Measurements from ENCODE around the gene ATE1. TPM values are rescaled to one million over a fixed set of nuclear protein-coding genes. Genes with fewer than 3 reads are reported as not detected.

The ATE1 gene
- total RNA-seq, 1 donor from 2014 or later, result 24.2 TPM

DNA sequence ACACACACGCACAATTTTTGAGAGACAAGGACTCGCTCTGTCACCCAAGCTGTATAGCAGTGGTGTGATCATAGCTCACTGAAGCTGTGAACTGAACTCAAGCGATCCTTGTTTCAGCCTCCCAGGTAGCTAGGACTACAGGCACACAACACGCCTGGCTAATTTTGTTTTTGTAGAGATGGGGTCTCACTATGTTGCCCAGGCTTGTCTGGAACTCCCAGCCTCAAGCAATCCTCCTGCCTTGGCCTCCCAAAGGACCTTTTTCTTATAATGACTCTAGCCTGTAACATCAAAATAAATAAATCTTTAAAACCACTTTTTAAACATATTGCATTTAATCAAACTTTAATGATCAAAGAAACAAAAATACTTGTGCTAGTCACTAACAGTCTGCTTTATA, 188.7 kb downstream of the ATE1 start:
- no peak for DNase-seq (ENCODE audit: low spot score)
- H3K27ac Mint-ChIP-seq (ENCODE audit: unreplicated experiment), result no peak overlapping the region
- H3K36me3 Mint-ChIP-seq (ENCODE audit: low read depth), result peaks cover 5% of the 10 kb centered on the region
- no peak overlapping the region for H3K4me3 Mint-ChIP-seq (ENCODE audit: unreplicated experiment)
- H3K27me3 Mint-ChIP-seq (ENCODE audit: low read depth), result no peaks in the 10 kb centered on the region
- TF ChIP-seq, protein P1, sequence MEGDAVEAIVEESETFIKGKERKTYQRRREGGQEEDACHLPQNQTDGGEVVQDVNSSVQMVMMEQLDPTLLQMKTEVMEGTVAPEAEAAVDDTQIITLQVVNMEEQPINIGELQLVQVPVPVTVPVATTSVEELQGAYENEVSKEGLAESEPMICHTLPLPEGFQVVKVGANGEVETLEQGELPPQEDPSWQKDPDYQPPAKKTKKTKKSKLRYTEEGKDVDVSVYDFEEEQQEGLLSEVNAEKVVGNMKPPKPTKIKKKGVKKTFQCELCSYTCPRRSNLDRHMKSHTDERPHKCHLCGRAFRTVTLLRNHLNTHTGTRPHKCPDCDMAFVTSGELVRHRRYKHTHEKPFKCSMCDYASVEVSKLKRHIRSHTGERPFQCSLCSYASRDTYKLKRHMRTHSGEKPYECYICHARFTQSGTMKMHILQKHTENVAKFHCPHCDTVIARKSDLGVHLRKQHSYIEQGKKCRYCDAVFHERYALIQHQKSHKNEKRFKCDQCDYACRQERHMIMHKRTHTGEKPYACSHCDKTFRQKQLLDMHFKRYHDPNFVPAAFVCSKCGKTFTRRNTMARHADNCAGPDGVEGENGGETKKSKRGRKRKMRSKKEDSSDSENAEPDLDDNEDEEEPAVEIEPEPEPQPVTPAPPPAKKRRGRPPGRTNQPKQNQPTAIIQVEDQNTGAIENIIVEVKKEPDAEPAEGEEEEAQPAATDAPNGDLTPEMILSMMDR (IDR thresholded peaks at IDR 0.05), result no peak
- peaks cover 5% of the 10 kb centered on the region for H3K4me1 Mint-ChIP-seq (ENCODE audit: low read depth)
- no peaks in the 10 kb centered on the region for H3K9me3 Mint-ChIP-seq (ENCODE audit: low read depth)

- no peak overlapping the region for H3K27ac Mint-ChIP-seq (ENCODE audit: unreplicated experiment)
- peaks cover 3% of the 10 kb centered on the region for H3K36me3 Mint-ChIP-seq (ENCODE audit: low read depth)
- H3K9me3 Mint-ChIP-seq (ENCODE audit: low read depth), result no peaks in the 10 kb centered on the region
- TF ChIP-seq, protein P1 (IDR thresholded peaks at IDR 0.05), result no peak
- peaks cover 5% of the 10 kb centered on the region for H3K4me1 Mint-ChIP-seq (ENCODE audit: low read depth)
- DNase-seq (ENCODE audit: low spot score), result no peak
- H3K27me3 Mint-ChIP-seq (ENCODE audit: low read depth), result no peaks in the 10 kb centered on the region
- H3K4me3 Mint-ChIP-seq (ENCODE audit: unreplicated experiment), result no peak overlapping the region
Observed at GRCh38 chr10:121736315-121737130, 191.3 kb downstream of the ATE1 start.

- H3K36me3 Mint-ChIP-seq (ENCODE audit: low read depth), result no peaks in the 10 kb centered on the region
- no peaks in the 10 kb centered on the region for H3K9me3 Mint-ChIP-seq (ENCODE audit: low read depth)
- H3K27ac Mint-ChIP-seq (ENCODE audit: unreplicated experiment), result no peak overlapping the region
- H3K4me3 Mint-ChIP-seq (ENCODE audit: unreplicated experiment), result no peak overlapping the region
- no peaks in the 10 kb centered on the region for H3K4me1 Mint-ChIP-seq (ENCODE audit: low read depth)
- TF ChIP-seq, protein P1 (IDR thresholded peaks at IDR 0.05), result no peak
- no peak for DNase-seq (ENCODE audit: low spot score)
- H3K27me3 Mint-ChIP-seq (ENCODE audit: low read depth), result no peaks in the 10 kb centered on the region
Observed at GRCh38 chr10:121735263-121735662, 192.6 kb downstream of the ATE1 start.

GRCh38 chr10:121734589-121735045, 193.2 kb downstream of the ATE1 start:
- Mint-ChIP-seq H3K27ac (ENCODE audit: unreplicated experiment) (no peak overlapping the region), H3K4me3 (ENCODE audit: unreplicated experiment) (no peak overlapping the region), H3K36me3 (ENCODE audit: low read depth) (no peaks in the 10 kb centered on the region), H3K9me3 (ENCODE audit: low read depth) (no peaks in the 10 kb centered on the region), H3K27me3 (ENCODE audit: low read depth) (no peaks in the 10 kb centered on the region), H3K4me1 (ENCODE audit: low read depth) (no peaks in the 10 kb centered on the region)
- TF ChIP-seq, protein P1 (IDR thresholded peaks at IDR 0.05), result peak; percentile 91
- DNase-seq (ENCODE audit: low spot score), result no peak

- TF ChIP-seq, protein P1 (IDR thresholded peaks at IDR 0.05), result no peak
- Mint-ChIP-seq H3K4me1 (ENCODE audit: low read depth) (no peaks in the 10 kb centered on the region), H3K27me3 (ENCODE audit: low read depth) (no peaks in the 10 kb centered on the region), H3K36me3 (ENCODE audit: low read depth) (no peaks in the 10 kb centered on the region), H3K9me3 (ENCODE audit: low read depth) (no peaks in the 10 kb centered on the region), H3K27ac (ENCODE audit: unreplicated experiment) (no peak overlapping the region), H3K4me3 (ENCODE audit: unreplicated experiment) (no peak overlapping the region)
- DNase-seq (ENCODE audit: low spot score), result no peak
Observed at GRCh38 chr10:121732656-121733445, 195.0 kb downstream of the ATE1 start.

Measured in chondrocyte (in vitro differentiated cells).